ENCODE measurements around the gene CACYBP.
A peak's percentile ranks its signal among the peaks of the same experiment; 100 is the strongest.

Gene CACYBP

DNA sequence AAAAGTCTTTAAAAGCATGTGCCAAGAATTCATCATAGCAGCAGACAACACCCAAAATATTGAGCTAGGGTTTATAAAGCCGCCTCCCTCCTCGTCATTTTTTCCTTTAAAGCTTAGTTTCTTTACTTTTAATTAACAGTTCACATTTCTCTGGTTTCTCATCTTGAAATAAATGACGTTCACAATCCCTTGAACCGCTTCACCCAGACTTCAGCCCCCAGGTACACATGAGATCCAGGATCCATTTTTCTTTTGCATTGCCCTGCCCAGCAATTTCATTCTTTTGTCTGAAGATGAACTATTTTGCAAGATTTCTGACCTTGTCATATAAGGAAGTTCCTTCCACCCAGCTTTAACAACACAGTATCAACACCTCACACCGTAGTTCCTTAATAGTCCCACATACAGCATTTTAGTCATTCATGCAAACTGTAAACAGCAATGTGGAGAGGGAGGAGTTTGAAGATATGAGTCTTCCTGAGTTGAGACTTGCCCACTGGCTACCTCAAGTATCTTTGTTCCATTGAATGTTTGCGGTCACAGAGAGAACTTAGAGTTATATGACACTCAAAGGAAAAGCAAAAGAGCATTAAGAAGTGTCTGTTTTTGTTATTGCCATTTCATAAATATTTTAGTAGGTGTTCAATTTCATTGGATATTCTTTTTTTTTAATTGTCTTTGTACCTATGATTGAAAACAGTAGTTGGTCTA, 35.3 kb upstream of the CACYBP start:
- Histone ChIP-seq H3K36me3 (ENCODE audit: control insufficient read depth in 1 of 2, insufficient read depth in 2 of 2, low read length in 2 of 2) (peaks cover 0 to 4% of the 10 kb centered on the region in 2 donors), H3K4me1 (ENCODE audit: control insufficient read depth in 1 of 2, insufficient read depth in 2 of 2, low read length in 2 of 2) (peaks cover 15 to 30% of the 10 kb centered on the region in 2 donors), H3K27ac (ENCODE audit: low read length) (peak overlapping the region; percentile 76), H3K27me3 (ENCODE audit: low read depth, low read length) (no peaks in the 10 kb centered on the region), H3K4me3 (ENCODE audit: low read depth in 1 of 2, low read length in 2 of 2) (no peak overlapping the region), H3K9me3 (ENCODE audit: control insufficient read depth in 1 of 2, low read length in 2 of 2) (no peaks in the 10 kb centered on the region)

DNA sequence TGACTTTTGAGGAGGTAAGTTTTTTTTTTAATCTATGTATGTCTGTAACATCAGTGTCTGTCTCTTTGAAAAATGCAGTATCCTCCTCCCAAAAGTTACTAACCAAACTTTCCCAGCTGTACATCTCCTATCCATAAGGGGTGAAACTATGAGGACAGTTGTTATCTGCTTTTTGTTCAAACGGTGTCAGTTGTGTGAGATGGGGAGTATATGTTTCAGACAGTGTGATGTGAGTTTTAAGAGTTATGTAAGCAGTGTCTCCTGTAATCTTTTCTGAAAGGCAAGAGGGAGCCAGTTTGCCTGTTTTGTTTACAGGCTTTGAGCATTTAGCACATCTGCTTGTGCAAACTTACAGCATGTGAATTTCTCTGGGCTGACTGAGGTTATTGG, 34.8 kb upstream of the CACYBP start:
- peaks cover 15 to 30% of the 10 kb centered on the region in 2 donors for H3K4me1 ChIP-seq (ENCODE audit: control insufficient read depth in 1 of 2, insufficient read depth in 2 of 2, low read length in 2 of 2)
- no peaks in the 10 kb centered on the region for H3K27me3 ChIP-seq (ENCODE audit: low read depth, low read length)
- H3K9me3 ChIP-seq (ENCODE audit: control insufficient read depth in 1 of 2, low read length in 2 of 2), result no peaks in the 10 kb centered on the region
- H3K36me3 ChIP-seq (ENCODE audit: control insufficient read depth in 1 of 2, insufficient read depth in 2 of 2, low read length in 2 of 2), result peaks cover 0 to 7% of the 10 kb centered on the region in 2 donors
- H3K4me3 ChIP-seq (ENCODE audit: low read depth in 1 of 2, low read length in 2 of 2), result peak overlapping the region; percentile 24 to 26
- peak overlapping the region; percentile 76 for H3K27ac ChIP-seq (ENCODE audit: low read length)

DNA sequence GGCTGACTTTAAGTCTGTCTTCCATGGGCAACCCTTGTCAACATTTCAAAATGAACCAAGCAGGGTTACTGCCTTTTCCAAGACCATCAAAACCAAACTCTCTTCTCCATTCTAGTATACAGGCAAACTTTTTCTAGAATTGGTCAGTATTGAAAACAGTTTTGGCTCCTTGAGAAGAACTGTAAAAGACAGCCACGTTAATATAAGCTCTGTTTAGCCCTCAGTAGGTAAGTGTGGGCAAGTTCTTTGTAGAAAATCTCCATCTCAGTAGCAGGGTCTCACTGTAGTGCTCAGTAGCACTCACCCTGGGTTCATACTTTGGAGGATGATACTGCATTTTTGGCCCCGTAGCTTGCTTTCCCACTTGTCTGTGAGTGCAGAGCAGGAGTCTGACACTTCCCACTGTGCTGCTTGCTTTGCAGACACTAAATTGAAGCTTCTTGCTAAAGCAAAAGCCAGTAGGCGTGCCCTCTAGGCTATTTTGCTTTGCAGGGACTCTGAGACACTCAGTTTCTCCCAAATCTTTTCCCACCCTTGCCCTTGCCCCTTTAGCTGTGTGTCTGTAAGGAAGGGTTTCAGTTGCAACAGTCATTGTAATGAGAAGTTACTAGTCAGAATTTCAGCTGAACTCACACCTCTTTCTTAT, 34.3 kb upstream of the CACYBP start:
- H3K36me3 ChIP-seq (ENCODE audit: control insufficient read depth in 1 of 2, insufficient read depth in 2 of 2, low read length in 2 of 2), result peaks cover 0 to 7% of the 10 kb centered on the region in 2 donors
- H3K27ac ChIP-seq (ENCODE audit: low read length), result peak overlapping the region; percentile 76
- H3K4me1 ChIP-seq (ENCODE audit: control insufficient read depth in 1 of 2, insufficient read depth in 2 of 2, low read length in 2 of 2), result peaks cover 15 to 30% of the 10 kb centered on the region in 2 donors
- no peaks in the 10 kb centered on the region for H3K9me3 ChIP-seq (ENCODE audit: control insufficient read depth in 1 of 2, low read length in 2 of 2)
- no peaks in the 10 kb centered on the region for H3K27me3 ChIP-seq (ENCODE audit: low read depth, low read length)
- H3K4me3 ChIP-seq (ENCODE audit: low read depth in 1 of 2, low read length in 2 of 2), result peak overlapping the region; percentile 24 to 26

DNA sequence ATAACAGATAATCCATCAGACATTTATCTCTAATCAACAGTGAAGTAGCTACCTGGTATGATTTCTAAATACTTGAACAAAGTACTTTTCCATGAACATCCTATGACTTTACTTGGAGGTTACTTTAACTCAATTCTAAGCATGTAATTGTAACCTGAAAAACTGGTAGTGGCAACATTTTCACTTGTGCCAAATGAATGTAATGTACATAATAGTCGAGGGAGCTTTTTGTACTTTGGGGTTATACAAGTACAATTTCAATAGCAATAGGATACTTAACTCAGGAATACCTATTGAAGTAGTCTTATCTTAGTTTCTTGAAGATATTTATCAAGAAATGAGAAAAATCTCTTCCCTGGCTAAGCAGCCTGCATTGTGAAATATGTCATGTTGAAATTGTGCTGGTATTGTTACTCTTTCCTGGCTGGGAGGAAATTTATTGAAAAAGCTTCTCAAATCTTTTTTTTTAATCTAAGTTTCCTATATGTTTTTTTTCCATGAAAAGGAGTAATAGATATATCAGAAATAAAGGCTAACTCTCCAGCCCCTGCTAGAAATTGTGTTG, 33.7 kb upstream of the CACYBP start:
- peak overlapping the region; percentile 76 for H3K27ac ChIP-seq (ENCODE audit: low read length)
- peaks cover 15 to 30% of the 10 kb centered on the region in 2 donors for H3K4me1 ChIP-seq (ENCODE audit: control insufficient read depth in 1 of 2, insufficient read depth in 2 of 2, low read length in 2 of 2)
- H3K36me3 ChIP-seq (ENCODE audit: control insufficient read depth in 1 of 2, insufficient read depth in 2 of 2, low read length in 2 of 2), result peaks cover 0 to 7% of the 10 kb centered on the region in 2 donors
- H3K9me3 ChIP-seq (ENCODE audit: control insufficient read depth in 1 of 2, low read length in 2 of 2), result no peaks in the 10 kb centered on the region
- peak overlapping the region; percentile 24 to 26 for H3K4me3 ChIP-seq (ENCODE audit: low read depth in 1 of 2, low read length in 2 of 2)
- no peaks in the 10 kb centered on the region for H3K27me3 ChIP-seq (ENCODE audit: low read depth, low read length)

DNA sequence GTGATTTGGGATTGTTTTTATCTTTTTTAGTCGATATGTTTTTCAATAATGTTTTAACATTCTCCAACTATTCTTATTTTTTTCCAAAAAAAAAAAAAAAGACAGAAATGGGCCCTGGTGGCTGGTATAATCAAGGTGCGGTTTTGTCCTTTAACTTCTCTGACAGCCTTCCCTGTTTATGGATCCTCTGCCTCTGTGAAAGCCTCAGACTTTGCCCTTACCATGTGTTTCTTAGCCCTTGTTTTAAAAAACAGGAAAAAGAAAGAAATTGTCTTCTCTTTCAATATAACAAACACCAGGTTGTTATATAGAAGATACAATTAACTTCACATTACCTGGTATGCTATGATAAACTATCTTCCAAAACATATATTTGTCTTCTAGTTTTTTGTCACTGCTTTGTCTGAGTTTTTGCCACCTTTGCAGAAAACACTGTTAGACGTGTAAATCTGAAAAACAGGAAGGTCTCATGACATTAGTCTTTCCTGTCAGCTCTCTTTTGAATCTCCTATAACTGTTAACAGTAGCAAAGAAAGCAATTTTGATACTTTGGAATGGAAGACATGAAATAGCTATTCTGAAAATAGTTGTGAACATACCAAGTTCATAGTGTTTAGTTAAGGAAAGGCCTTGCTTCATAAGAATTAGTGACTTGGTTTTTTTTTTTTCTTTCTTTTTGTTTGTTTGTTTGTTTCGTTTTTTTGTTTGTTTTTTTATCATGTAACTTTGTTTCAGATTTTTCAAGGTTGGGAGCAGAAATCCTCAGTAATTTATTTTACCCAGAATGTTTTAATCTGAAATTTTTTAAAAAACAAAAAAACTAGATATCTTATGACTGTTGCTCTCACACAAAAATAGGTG, 31.7 kb upstream of the CACYBP start:
- H3K4me3 ChIP-seq (ENCODE audit: low read depth in 1 of 2, low read length in 2 of 2), result no peak overlapping the region
- H3K36me3 ChIP-seq (ENCODE audit: control insufficient read depth in 1 of 2, insufficient read depth in 2 of 2, low read length in 2 of 2), result peaks cover 0 to 7% of the 10 kb centered on the region in 2 donors
- H3K27me3 ChIP-seq (ENCODE audit: low read depth, low read length), result no peaks in the 10 kb centered on the region
- H3K27ac ChIP-seq (ENCODE audit: low read length), result peak overlapping the region; percentile 42
- H3K4me1 ChIP-seq (ENCODE audit: control insufficient read depth in 1 of 2, insufficient read depth in 2 of 2, low read length in 2 of 2), result peaks cover 15 to 30% of the 10 kb centered on the region in 2 donors
- no peaks in the 10 kb centered on the region for H3K9me3 ChIP-seq (ENCODE audit: control insufficient read depth in 1 of 2, low read length in 2 of 2)

DNA sequence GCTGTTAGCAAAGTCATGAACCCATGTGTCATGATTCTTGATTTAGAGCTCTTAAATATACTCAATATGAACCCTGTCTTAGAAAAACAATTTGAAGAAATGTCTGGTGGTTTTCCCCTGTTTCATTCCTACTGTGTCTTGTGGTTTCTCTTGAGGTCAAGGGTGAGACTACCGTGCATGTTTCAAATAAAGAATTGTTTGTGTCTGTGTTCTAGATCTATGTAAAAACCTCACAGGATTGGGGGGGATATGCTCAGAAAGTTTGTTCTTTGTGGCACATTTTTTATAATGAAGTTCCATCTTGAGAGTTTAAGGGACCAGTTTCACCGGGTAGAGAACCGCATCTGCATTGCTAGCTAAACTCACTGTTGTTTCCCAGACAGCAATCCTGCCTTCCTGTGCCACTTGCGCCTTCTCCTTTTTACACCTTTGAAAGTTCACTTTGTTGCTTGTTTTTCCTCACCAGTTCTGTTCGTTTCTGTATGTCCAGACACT, 30.9 kb upstream of the CACYBP start:
- H3K4me3 ChIP-seq (ENCODE audit: low read depth in 1 of 2, low read length in 2 of 2), result no peak overlapping the region
- peaks cover 15 to 26% of the 10 kb centered on the region in 2 donors for H3K4me1 ChIP-seq (ENCODE audit: control insufficient read depth in 1 of 2, insufficient read depth in 2 of 2, low read length in 2 of 2)
- H3K9me3 ChIP-seq (ENCODE audit: control insufficient read depth in 1 of 2, low read length in 2 of 2), result no peaks in the 10 kb centered on the region
- H3K27ac ChIP-seq (ENCODE audit: low read length), result peak overlapping the region; percentile 42
- H3K36me3 ChIP-seq (ENCODE audit: control insufficient read depth in 1 of 2, insufficient read depth in 2 of 2, low read length in 2 of 2), result peaks cover 0 to 7% of the 10 kb centered on the region in 2 donors
- H3K27me3 ChIP-seq (ENCODE audit: low read depth, low read length), result no peaks in the 10 kb centered on the region

DNA sequence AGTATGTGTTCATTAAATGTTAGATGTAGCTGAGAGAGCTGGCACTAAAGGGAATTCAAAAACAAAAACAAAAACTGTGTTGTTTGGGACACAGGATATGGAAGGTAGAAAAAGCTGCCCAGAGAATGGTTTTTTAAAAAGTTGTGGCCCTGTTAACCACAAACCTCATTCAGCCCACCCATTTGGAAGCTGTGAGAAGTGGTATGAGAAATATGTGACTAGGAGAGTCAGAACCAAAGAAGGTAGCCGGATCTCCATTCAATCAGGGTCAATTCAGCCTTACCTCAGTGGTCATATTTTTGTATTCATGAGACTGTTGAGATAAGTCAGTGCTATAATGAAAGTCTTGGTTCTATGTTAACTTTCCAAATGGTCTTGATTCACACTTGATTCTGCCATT, 29.8 kb upstream of the CACYBP start:
- Histone ChIP-seq H3K27ac (ENCODE audit: low read length) (no peak overlapping the region), H3K36me3 (ENCODE audit: control insufficient read depth in 1 of 2, insufficient read depth in 2 of 2, low read length in 2 of 2) (peaks cover 2 to 7% of the 10 kb centered on the region in 2 donors), H3K4me3 (ENCODE audit: low read depth in 1 of 2, low read length in 2 of 2) (no peak overlapping the region), H3K4me1 (ENCODE audit: control insufficient read depth in 1 of 2, insufficient read depth in 2 of 2, low read length in 2 of 2) (peaks cover 15% of the 10 kb centered on the region in 2 donors), H3K27me3 (ENCODE audit: low read depth, low read length) (no peaks in the 10 kb centered on the region), H3K9me3 (ENCODE audit: control insufficient read depth in 1 of 2, low read length in 2 of 2) (no peaks in the 10 kb centered on the region)

DNA sequence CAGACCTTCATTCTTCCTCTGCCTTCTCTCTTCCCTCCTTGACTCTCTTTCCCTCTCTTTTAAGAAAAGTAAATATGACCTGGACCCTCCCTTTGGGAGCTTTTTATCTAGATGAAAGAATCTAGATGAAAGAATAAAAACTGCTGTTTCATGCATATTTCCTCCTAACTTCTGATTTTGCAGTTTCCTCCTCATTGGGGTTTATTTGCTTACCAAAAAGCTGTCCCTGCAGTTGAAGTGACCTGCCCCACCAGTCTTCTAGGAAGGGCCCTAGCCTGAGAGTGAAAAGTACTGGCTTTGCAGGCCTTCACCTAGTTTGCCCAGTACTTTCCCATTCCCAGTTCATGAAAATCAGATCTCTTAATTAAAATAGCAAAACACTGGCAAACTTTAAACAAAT, 28.3 kb upstream of the CACYBP start:
- Histone ChIP-seq H3K4me3 (ENCODE audit: low read depth in 1 of 2, low read length in 2 of 2) (no peak overlapping the region), H3K27ac (ENCODE audit: low read length) (peak overlapping the region; percentile 19), H3K27me3 (ENCODE audit: low read depth, low read length) (no peaks in the 10 kb centered on the region), H3K4me1 (ENCODE audit: control insufficient read depth in 1 of 2, insufficient read depth in 2 of 2, low read length in 2 of 2) (peaks cover 1 to 4% of the 10 kb centered on the region in 2 donors), H3K36me3 (ENCODE audit: control insufficient read depth in 1 of 2, insufficient read depth in 2 of 2, low read length in 2 of 2) (peaks cover 3 to 9% of the 10 kb centered on the region in 2 donors), H3K9me3 (ENCODE audit: control insufficient read depth in 1 of 2, low read length in 2 of 2) (no peaks in the 10 kb centered on the region)

DNA sequence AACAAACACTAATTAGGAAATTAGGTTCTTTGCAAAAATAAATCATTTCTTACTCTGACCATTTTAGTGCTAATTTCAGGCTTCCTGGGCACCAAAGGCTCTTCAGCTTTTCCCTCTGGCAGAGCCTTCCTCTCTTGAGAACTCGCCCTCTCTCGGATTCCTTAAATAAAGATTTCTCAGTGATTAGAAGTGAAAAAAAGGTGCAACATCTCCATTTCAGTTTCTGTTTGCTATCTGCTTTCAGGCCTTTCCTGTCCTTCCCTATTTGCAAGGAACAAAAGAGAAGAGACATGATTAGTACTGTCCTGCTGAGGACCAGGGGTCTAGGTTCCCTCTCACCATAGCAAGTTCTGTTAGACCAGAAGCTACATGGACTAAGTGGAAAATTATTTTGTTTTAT, 27.8 kb upstream of the CACYBP start:
- H3K4me3 ChIP-seq (ENCODE audit: low read depth in 1 of 2, low read length in 2 of 2), result no peak overlapping the region
- peak overlapping the region; percentile 19 for H3K27ac ChIP-seq (ENCODE audit: low read length)
- H3K36me3 ChIP-seq (ENCODE audit: control insufficient read depth in 1 of 2, insufficient read depth in 2 of 2, low read length in 2 of 2), result peaks cover 3 to 12% of the 10 kb centered on the region in 2 donors
- H3K4me1 ChIP-seq (ENCODE audit: control insufficient read depth in 1 of 2, insufficient read depth in 2 of 2, low read length in 2 of 2), result peaks cover 0 to 4% of the 10 kb centered on the region in 2 donors
- no peaks in the 10 kb centered on the region for H3K9me3 ChIP-seq (ENCODE audit: control insufficient read depth in 1 of 2, low read length in 2 of 2)
- H3K27me3 ChIP-seq (ENCODE audit: low read depth, low read length), result no peaks in the 10 kb centered on the region

DNA sequence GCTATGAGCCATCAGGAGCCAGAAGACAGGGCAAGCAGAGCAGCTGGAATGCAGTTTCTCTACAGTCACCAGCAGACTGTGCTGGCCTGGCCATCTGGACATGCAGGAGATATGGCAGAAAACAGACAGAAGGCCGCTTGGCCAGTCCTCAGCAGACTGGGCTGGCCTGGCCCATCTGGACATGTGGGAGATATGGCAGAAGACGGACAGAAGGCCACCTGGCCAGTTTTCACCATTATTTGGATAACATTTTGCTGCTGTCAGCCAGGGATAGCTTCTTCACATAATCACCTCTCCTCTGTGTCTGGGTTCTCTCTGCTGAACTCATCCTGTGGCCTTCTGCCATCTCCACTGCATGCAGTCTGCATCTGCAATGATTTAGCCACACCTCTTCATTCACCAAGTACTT, 25.0 kb upstream of the CACYBP start:
- Histone ChIP-seq H3K36me3 (ENCODE audit: control insufficient read depth in 1 of 2, insufficient read depth in 2 of 2, low read length in 2 of 2) (peaks cover 9 to 10% of the 10 kb centered on the region in 2 donors), H3K4me3 (ENCODE audit: low read depth in 1 of 2, low read length in 2 of 2) (no peak overlapping the region), H3K4me1 (ENCODE audit: control insufficient read depth in 1 of 2, insufficient read depth in 2 of 2, low read length in 2 of 2) (no peaks in the 10 kb centered on the region), H3K9me3 (ENCODE audit: control insufficient read depth in 1 of 2, low read length in 2 of 2) (no peaks in the 10 kb centered on the region), H3K27ac (ENCODE audit: low read length) (no peak overlapping the region), H3K27me3 (ENCODE audit: low read depth, low read length) (no peaks in the 10 kb centered on the region)

DNA sequence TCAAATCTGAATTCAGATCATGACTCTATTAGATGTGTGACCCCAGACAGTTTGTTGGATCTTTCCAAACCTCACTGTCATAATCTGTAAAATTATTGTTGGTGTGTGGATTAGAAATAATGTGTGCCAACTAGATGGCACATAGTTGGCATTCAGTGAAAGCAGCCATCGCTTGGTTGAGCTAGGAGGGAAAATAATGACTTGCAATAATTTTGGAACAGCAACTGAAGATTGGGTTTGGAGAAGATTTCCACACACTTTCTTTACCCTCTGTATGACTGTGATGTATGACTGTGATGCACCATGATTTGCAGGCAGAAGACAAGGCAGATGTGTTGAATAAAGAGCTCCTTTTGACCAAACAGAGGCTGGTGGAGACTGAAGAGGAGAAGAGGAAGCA, 24.0 kb upstream of the CACYBP start:
- no peak overlapping the region for H3K4me3 ChIP-seq (ENCODE audit: low read depth in 1 of 2, low read length in 2 of 2)
- no peaks in the 10 kb centered on the region for H3K9me3 ChIP-seq (ENCODE audit: control insufficient read depth in 1 of 2, low read length in 2 of 2)
- H3K4me1 ChIP-seq (ENCODE audit: control insufficient read depth in 1 of 2, insufficient read depth in 2 of 2, low read length in 2 of 2), result no peaks in the 10 kb centered on the region
- H3K27me3 ChIP-seq (ENCODE audit: low read depth, low read length), result no peaks in the 10 kb centered on the region
- no peak overlapping the region for H3K27ac ChIP-seq (ENCODE audit: low read length)
- H3K36me3 ChIP-seq (ENCODE audit: control insufficient read depth in 1 of 2, insufficient read depth in 2 of 2, low read length in 2 of 2), result peaks cover 10 to 11% of the 10 kb centered on the region in 2 donors

Data from muscle layer of duodenum (tissue), 2 donors.